HK-2 (cell line): Measurements from ENCODE around the gene JAK2.
"Not testable (repeated sequence)": the region's sequence is repeated elsewhere in the genome, so short reads cannot be mapped to it uniquely, and the experiment has no call there.

ENCODE experiments used
- DNase-seq: peaks from one replicate; pipeline ENCODE4 v3.0.0-alpha.2; 2018; ENCODE audit not compliant: unreplicated experiment

Gene JAK2

DNA sequence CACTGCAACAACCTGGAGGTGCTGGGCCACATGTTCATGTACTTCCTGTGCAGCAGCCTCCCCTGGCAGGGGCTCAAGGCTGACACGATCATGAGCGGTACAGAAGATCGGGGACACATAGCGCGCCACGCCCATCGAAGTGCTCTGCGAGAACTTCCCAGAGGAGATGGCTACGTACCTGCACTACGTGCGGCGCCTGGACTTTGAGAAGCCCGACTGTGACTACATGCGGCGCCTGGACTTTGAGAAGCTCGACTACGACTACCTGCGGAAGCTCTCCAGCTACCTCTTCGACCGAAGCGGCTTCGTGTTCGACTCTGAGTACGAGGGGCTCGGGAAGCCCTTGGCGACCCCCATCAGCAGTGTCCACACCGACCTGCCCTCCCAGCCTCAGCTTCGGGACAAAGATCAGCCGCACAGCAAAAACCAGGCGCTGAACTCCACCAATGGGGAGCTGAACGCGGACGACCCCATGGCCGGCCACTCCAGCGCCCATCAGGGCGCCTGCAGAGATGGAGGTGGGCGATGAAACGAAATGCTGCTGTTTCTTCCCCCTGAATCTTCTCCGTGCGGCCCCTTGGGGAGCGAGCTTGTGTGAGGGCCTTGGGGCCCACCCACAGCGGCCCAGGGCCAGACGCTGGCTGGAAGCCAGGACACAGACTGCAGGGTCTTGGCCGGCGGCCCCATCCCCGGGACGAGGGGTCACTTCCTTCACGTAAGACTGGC is 56.5 kb downstream of the JAK2 start:
- no peak for DNase-seq

GRCh38 chr9:5042661-5043178 is 57.6 kb downstream of the JAK2 start:
- no peak for DNase-seq

DNA sequence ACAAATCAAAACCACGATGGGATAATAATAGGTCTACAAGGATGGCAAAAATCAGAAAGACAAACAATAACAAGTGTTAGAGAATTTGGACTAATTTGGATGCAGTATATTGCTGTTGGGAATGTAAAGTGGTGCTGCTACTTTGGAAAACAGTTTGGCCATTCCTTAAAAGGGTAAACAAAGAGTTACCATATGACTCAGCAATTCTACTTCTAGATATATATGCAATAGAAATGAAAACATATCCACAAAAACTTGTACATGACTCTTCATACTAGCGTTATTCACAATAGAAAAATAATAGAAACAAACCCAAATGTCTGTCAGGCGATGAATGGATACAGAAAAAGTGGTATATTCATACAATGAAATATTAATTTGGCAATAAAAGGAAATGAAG is 58.3 kb downstream of the JAK2 start:
- no peak for DNase-seq

DNA sequence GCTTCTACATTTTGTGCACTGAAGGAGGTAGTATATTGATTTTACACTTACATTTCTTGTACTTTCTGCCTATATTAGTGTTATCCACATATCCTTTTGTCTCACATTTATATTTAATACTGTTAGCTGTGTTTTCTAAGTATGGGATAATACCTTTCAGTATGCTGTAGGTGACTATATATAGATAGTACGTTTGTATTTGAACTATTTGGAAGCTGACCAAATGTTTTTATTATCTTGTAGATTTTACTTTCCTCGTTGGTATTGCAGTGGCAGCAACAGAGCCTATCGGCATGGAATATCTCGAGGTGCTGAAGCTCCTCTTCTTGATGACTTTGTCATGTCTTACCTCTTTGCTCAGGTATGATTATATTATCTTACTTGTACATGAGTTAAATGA is 59.1 kb downstream of the JAK2 start:
- DNase-seq: no peak

GRCh38 chr9:5052838-5053237 is 67.8 kb downstream of the JAK2 start:
- no peak for DNase-seq

DNA sequence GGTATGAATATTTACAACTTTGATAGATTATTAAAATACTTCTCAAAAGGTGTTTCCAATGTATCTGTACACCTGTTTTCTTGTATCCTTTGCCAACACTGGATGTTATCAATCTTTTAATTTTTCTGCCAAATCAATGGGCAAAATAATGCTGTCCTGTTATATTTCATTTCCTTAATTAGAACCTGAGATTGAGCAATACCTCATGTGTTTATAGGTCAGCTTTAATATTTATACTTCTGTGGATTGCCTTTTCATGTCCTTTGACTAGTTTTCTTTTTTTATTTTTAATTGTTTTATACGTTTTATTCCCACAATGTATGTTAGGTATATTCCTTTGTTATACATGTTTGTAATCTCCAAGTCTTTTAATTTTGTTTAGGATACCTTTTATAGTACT is 77.6 kb downstream of the JAK2 start:
- no peak for DNase-seq

DNA sequence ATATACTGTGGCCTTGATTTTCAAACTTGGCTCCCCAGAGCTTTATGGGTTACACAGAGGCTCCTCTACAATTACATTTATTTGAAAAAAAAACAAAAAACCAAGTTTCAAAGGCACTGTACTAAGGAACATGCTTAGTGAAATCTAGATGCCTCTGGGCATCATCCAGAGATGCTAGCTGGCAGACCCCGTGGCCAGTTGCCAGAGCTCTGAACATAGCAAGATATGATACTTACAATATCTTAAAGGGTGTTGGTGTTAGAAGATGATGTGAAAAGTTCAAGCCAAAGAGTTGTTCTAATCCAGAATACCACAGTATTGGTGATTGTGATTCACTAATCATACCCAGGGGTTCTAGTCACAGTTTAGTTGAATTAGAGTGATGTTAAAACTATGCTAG is 87.8 kb downstream of the JAK2 start:
- DNase-seq: no peak

GRCh38 chr9:5073701-5074100 is 88.6 kb downstream of the JAK2 start:
- DNase-seq: no peak

DNA sequence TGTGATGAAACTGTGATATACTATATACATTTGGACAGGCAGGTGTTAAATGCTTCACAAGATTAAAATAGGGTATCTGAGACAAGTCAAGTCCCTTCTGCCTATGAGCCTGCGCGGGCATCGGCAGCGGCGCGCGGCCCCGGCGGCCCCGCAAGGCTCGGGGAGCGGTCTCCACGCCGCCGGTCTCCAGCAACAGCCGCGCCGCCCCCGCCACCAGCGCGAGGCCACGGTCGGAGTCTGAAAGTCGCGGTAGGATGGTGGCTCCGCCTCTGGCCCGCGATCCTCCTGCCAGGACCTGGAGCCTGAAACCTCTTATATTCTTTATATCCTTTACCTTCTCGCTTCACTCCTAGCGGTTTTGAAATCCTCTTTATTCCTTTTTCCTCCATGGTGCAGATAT is 100.9 kb downstream of the JAK2 start:
- no peak for DNase-seq

DNA sequence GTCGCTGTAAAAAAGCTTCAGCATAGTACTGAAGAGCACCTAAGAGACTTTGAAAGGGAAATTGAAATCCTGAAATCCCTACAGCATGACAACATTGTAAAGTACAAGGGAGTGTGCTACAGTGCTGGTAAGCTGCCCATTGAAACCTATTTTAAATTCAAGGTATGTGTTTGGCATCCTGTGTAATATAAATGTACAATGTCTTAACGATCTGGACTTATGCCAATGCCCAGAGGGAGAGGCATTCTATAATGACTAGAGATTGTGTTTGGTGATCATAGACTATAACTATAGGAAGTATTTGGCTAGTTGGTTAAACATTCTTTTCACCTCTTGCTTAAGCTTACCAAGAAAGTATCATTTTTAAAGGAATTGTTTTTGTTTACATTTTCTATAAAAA is 104.7 kb downstream of the JAK2 start:
- DNase-seq: no peak

- no peak for DNase-seq
These were observed 110.7 kb downstream of the JAK2 start for GRCh38 chr9:5095795-5096194.

DNA sequence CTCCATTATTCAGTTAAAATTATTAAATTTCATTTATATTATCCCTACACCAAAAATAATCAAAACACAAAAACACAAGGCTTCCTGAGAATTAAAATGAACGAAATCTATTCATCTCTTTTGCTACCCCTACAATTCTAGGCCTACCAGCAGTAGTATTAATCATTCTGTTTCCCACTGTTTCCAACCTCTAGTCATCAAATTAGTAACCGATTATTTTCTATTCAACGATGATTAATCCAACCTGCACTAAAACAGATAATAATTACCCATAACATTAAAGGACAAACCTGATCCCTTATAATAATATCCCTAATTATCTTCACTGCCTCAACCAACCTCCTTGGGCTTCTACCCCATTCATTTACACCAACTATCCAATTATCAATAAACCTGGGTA is 114.4 kb downstream of the JAK2 start:
- no peak for DNase-seq

GRCh38 chr9:5101127-5101526 is 116.1 kb downstream of the JAK2 start:
- DNase-seq: not testable (repeated sequence)

- not testable (repeated sequence) for DNase-seq
These were observed 121.4 kb downstream of the JAK2 start for GRCh38 chr9:5106517-5106916.

GRCh38 chr9:5110867-5111681 is 126.0 kb downstream of the JAK2 start:
- no peak for DNase-seq

- DNase-seq: no peak
These were observed 126.6 kb downstream of the JAK2 start for GRCh38 chr9:5111696-5112095.

DNA sequence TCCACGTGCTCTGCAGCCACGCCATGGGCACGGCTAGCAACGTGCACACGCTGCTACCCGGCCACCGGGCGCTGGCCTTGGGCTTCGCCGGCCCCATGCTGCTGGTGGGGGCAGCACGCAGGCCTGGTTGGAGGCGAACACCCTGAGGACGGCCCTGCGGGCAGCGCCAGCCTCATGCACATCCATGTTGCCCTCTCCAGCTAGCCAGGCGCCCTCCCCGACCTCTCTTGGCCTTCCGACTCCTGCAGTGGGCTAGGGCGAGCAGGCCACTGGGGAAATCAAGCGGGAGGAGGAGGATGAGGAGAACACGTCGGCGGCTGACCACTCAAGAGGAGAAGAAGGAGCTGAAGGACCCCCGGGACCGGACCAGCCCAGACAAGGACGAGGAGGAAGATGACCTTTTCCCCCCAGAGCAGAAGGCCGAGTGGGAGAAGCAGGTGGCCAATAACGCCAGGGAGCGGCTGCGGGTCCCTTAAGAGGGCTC is 127.1 kb downstream of the JAK2 start:
- no peak for DNase-seq

DNA sequence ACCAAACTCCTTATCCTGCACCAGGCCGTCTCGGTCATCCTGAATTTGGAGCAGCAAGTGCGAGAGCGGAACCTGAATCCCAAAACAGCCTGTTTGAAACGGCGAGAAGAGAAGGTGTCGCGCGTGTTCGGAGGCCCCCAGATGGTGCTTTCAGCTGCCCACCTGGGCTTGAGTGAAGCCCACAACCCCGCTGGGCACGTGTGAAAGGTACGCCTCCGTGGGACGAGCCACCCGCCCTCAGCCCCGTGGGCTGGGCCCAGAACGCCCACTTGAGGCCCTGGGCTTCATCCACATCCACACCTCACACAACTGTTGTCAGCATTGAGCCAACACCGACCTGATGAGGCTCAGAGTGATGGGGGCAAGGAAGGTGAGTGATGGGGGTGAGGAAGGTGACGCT is 127.6 kb downstream of the JAK2 start:
- no peak for DNase-seq

DNA sequence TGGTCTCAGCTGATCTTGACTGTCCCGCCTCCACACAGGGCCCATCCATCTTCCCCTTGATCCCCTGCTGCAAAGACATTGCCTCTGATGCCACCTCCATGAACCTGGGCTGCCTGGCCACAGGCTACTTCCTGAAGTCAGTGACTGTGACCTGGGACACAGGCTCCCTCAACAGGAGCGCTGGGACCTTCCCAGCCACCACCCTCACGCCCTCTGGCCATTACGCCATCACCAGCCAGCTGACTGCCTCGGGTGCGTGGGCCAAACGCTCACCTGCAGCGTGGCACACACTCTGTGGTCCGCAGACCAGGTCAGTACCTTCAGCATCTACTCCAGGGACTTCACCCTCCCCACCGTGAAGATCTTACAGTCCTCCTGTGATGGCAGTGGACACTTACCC is 128.5 kb downstream of the JAK2 start:
- DNase-seq: no peak

DNA sequence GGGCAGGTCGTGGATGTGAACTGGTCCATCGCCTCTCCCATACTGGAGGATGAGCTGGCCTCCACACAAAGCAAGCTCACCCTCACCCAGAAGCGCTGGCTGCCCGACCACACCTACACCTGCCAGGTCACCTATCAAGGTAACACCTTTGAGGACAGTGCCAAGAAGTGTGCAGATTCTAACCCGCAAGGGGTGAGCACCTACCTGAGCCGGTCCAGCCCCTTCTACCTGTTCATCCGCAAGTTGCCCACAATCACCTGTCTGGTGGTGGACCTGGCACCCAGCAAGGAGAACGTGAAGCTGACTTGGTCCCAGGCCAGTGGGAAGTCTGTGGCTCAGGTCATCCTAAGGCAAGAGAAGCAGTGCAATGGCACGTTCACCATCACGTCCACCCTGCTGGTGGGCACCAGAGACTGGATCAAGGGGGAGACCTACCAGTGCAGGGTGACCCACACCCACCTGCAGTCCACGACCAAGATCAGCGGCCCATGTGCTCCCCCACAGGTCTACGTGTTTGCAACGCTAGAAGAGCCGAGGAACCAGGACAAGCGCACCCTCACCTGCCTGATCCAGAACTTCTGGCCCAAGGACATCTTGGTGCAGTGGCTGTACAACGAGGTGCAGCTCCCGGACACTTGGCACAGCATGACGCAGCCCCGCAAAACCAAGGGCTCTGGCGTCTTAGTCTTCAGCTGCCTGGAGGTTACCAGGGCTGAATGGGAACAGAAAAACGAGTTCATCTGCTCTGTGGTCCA is 129.1 kb downstream of the JAK2 start:
- no peak for DNase-seq

- no peak for DNase-seq
These were observed 137.0 kb downstream of the JAK2 start for GRCh38 chr9:5122116-5122515.

DNA sequence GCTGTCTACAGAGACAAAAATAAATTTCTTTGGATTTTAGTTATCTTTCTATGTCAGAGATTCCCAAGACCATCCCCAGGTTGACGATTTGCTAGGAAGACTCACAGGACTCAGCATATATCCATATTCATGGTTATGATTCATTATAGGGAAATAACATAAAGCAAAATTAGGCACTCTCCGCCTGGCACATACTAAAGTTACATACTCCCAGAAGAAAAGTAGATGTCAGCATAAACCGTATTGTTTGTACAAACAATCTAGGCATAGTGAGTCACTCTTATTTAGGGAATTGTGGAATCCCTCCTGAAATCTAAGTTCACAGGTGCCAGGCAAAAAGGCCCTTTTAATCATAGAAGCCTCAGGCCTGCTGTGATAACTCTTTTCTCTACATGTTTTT is 137.4 kb downstream of the JAK2 start:
- DNase-seq: no peak
